Mesenchymal stem cell (in vitro differentiated cells and primary cell): Measurements from ENCODE around the gene ARMS2. TPM values are rescaled to one million over a fixed set of nuclear protein-coding genes. Genes with fewer than 3 reads are reported as not detected.

Experiments
- DNase-seq: peaks from one replicate; pipeline ENCODE4 v3.0.0-alpha.2; 2013
- H2AFZ ChIP-seq: one replicate; pipeline ENCODE4 v1.6.1; 2013; ENCODE audit warnings: low read depth, mild to moderate bottlenecking, control low read depth, inconsistent platforms, low read length, moderate library complexity
- H2AK5ac ChIP-seq: 2 replicates; pipeline ENCODE4 v1.6.1; 2013; ENCODE audit warnings: low read length, moderate library complexity, mild to moderate bottlenecking, inconsistent platforms; ENCODE audit not compliant: severe bottlenecking
- H2BK120ac ChIP-seq: one replicate; pipeline ENCODE4 v1.6.1; 2013; ENCODE audit warnings: low read depth, mild to moderate bottlenecking, inconsistent platforms, low read length, moderate library complexity
- H2BK12ac ChIP-seq, 2 experiments: one replicate each; pipeline ENCODE4 v1.6.1; 2013; ENCODE audit warnings: inconsistent platforms in 2 of 2, low read length in 2 of 2, mild to moderate bottlenecking in 2 of 2, moderate library complexity in 2 of 2, control low read depth in 1 of 2
- H2BK15ac ChIP-seq: one replicate; pipeline ENCODE4 v1.6.1; 2013; ENCODE audit warnings: mild to moderate bottlenecking, low read depth, inconsistent platforms; ENCODE audit not compliant: poor library complexity, severe bottlenecking
- H2BK5ac ChIP-seq: 2 replicates; pipeline ENCODE4 v1.6.1; 2013; ENCODE audit warnings: low read depth, mild to moderate bottlenecking, low read length, control low read depth, inconsistent platforms; ENCODE audit not compliant: poor library complexity, severe bottlenecking
- H3K14ac ChIP-seq, 2 experiments: one replicate each; pipeline ENCODE4 v1.6.1; 2013; ENCODE audit warnings: inconsistent platforms in 2 of 2, low read length in 2 of 2, control low read depth in 1 of 2, mild to moderate bottlenecking in 1 of 2, moderate library complexity in 1 of 2
- H3K18ac ChIP-seq, 2 experiments: one replicate each; pipeline ENCODE4 v1.6.1; 2013; ENCODE audit warnings: inconsistent platforms in 2 of 2, low read length in 2 of 2, control low read depth in 1 of 2, low read depth in 1 of 2, mild to moderate bottlenecking in 1 of 2
- H3K23ac ChIP-seq, 2 experiments: one replicate each; pipeline ENCODE4 v1.6.1; 2013; ENCODE audit warnings: inconsistent platforms in 2 of 2, low read length in 2 of 2, mild to moderate bottlenecking in 2 of 2, moderate library complexity in 2 of 2, control low read depth in 1 of 2
- H3K27ac ChIP-seq: 2 replicates; pipeline ENCODE4 v1.5.1; 2013; ENCODE audit warnings: mild to moderate bottlenecking, moderate library complexity, low read length, control low read depth, inconsistent platforms; ENCODE audit not compliant: poor library complexity, severe bottlenecking
- H3K27me3 ChIP-seq, 2 experiments: 2 replicates each; pipeline versions ENCODE4 v1.6.1 to v1.7.0; 2013; ENCODE audit warnings: low read length in 2 of 2, mild to moderate bottlenecking in 2 of 2, moderate library complexity in 2 of 2, control low read depth in 1 of 2, inconsistent platforms in 1 of 2; ENCODE audit not compliant: control insufficient read depth in 1 of 2, insufficient read depth in 1 of 2
- H3K36me3 ChIP-seq, 2 experiments: 2 replicates each; pipeline versions ENCODE4 v1.6.1 to v1.7.0; 2013; ENCODE audit warnings: low read length in 2 of 2, control low read depth in 1 of 2, inconsistent platforms in 1 of 2, low read depth in 1 of 2, mild to moderate bottlenecking in 1 of 2; ENCODE audit not compliant: insufficient read depth in 2 of 2, control insufficient read depth in 1 of 2
- H3K4ac ChIP-seq, 2 experiments: one replicate each; pipeline ENCODE4 v1.6.1; 2013; ENCODE audit warnings: inconsistent platforms in 2 of 2, low read length in 2 of 2, mild to moderate bottlenecking in 2 of 2, moderate library complexity in 2 of 2, control low read depth in 1 of 2, low read depth in 1 of 2
- H3K4me1 ChIP-seq: 2 replicates; pipeline ENCODE4 v1.6.1; 2013; ENCODE audit warnings: low read depth, low read length, control low read depth; ENCODE audit not compliant: control insufficient read depth, insufficient read depth
- H3K4me2 ChIP-seq: 2 replicates; pipeline ENCODE4 v1.6.1; 2013; ENCODE audit warnings: low read length, mild to moderate bottlenecking, inconsistent platforms; ENCODE audit not compliant: poor library complexity, severe bottlenecking
- H3K4me3 ChIP-seq, 2 experiments: 2 replicates each; pipeline versions ENCODE4 v1.5.1 to v1.7.0; 2013; ENCODE audit warnings: low read length in 2 of 2, mild to moderate bottlenecking in 2 of 2, control low read depth in 1 of 2, low read depth in 1 of 2; ENCODE audit not compliant: insufficient read depth in 1 of 2
- H3K79me1 ChIP-seq: replicated peaks from 2 replicates; pipeline ENCODE4 v1.6.1; 2013; ENCODE audit warnings: mild to moderate bottlenecking, control low read depth, low read length, inconsistent platforms; ENCODE audit not compliant: poor library complexity, severe bottlenecking
- H3K9ac ChIP-seq: 2 replicates; pipeline ENCODE4 v1.7.0; 2013; ENCODE audit warnings: mild to moderate bottlenecking, low read length, moderate library complexity
- H3K9me3 ChIP-seq: 2 replicates; pipeline ENCODE4 v1.7.0; 2013; ENCODE audit warnings: mild to moderate bottlenecking, low read length; ENCODE audit not compliant: control insufficient read depth
- H4K8ac ChIP-seq: one replicate; pipeline ENCODE4 v1.6.1; 2013; ENCODE audit warnings: inconsistent platforms, mild to moderate bottlenecking, low read length, moderate library complexity
- H4K91ac ChIP-seq: one replicate; pipeline ENCODE4 v1.6.1; 2013; ENCODE audit warnings: mild to moderate bottlenecking, low read length, inconsistent platforms
- WGBS: methylation state at CpG from one replicate; pipeline ENCODE4 v1.1.7; 2013; ENCODE audit warnings: mixed read lengths; 5-methylcytosine and 5-hydroxymethylcytosine counted together
- polyA plus RNA-seq, 2 experiments: library from polyadenylated mRNA; stranded (reverse); fragments of 200-250 nt; gene quantifications; one replicate each; pipeline ENCODE4 v1.2.3, GENCODE V29; 2013

The ARMS2 gene
- polyA plus RNA-seq (2013, experiment 1 of 2), result not detected
- not detected for polyA plus RNA-seq (2013, experiment 2 of 2)

- H3K4me2 ChIP-seq, result no peak within 1 kb of the TSS
- H3K4ac ChIP-seq, result no peak within 1 kb of the TSS
- peaks cover 0 to 18% of the 10 kb centered on the region in 2 experiments for H3K27me3 ChIP-seq
- DNase-seq, result no peak
- peak within 1 kb of the TSS; percentile 34 for H2AK5ac ChIP-seq
- no peaks in the 10 kb centered on the region for H3K79me1 ChIP-seq
- H3K9me3 ChIP-seq, result no peaks in the 10 kb centered on the region
- H3K4me3 ChIP-seq, result no peak within 1 kb of the TSS
- H3K18ac ChIP-seq, result no peak within 1 kb of the TSS
- no peak within 1 kb of the TSS for H2BK15ac ChIP-seq
- 88% methylated on average over 2 of the region's 7 CpGs for WGBS
- no peak within 1 kb of the TSS for H3K27ac ChIP-seq
- H2BK5ac ChIP-seq, result no peak within 1 kb of the TSS
- peaks cover 13% of the 10 kb centered on the region for H3K4me1 ChIP-seq
- no peak within 1 kb of the TSS for H3K14ac ChIP-seq
- no peaks in the 10 kb centered on the region for H3K36me3 ChIP-seq
- H2AFZ ChIP-seq, result no peak within 1 kb of the TSS
- H4K8ac ChIP-seq, result no peak within 1 kb of the TSS
- H3K9ac ChIP-seq, result no peak within 1 kb of the TSS
- H2BK120ac ChIP-seq, result no peak within 1 kb of the TSS
- H3K23ac ChIP-seq, result no peak within 1 kb of the TSS
- no peak within 1 kb of the TSS for H2BK12ac ChIP-seq
- H4K91ac ChIP-seq, result no peak within 1 kb of the TSS
Measured at GRCh38 chr10:122454603-122455080, at the start of gene ARMS2. Gene ARMS2 (plus strand): TSS chr10:122454653. CDS start chr10:122454728, 75 bp downstream.

GRCh38 chr10:122407375-122408125 is 46.9 kb upstream of the ARMS2 start:
- no peak overlapping the region for H3K4ac ChIP-seq
- no peak overlapping the region for H2AFZ ChIP-seq
- no peak overlapping the region for H2BK120ac ChIP-seq
- H2BK12ac ChIP-seq, result no peak overlapping the region
- H3K4me3 ChIP-seq, result no peak overlapping the region
- no peaks in the 10 kb centered on the region for H3K4me1 ChIP-seq
- H2BK15ac ChIP-seq, result no peak overlapping the region
- no peak overlapping the region for H3K18ac ChIP-seq
- H4K8ac ChIP-seq, result no peak overlapping the region
- H3K9ac ChIP-seq, result peak overlapping the region; percentile 12
- H4K91ac ChIP-seq, result no peak overlapping the region
- no peak overlapping the region for H3K14ac ChIP-seq
- no peak overlapping the region for H2BK5ac ChIP-seq
- no peak overlapping the region for H3K23ac ChIP-seq
- H3K9me3 ChIP-seq, result no peaks in the 10 kb centered on the region
- H2AK5ac ChIP-seq, result no peak overlapping the region
- no peak for DNase-seq
- H3K27ac ChIP-seq, result no peak overlapping the region
- H3K27me3 ChIP-seq, result no peaks in the 10 kb centered on the region
- H3K36me3 ChIP-seq, result peaks cover 7 to 42% of the 10 kb centered on the region in 2 experiments
- WGBS, result 100% methylated on average over 4 of the region's 8 CpGs
- peaks cover 21% of the 10 kb centered on the region for H3K79me1 ChIP-seq
- no peak overlapping the region for H3K4me2 ChIP-seq

GRCh38 chr10:122413327-122413726 is 41.1 kb upstream of the ARMS2 start:
- Histone ChIP-seq H3K4ac (no peak overlapping the region), H4K91ac (no peak overlapping the region), H2BK5ac (no peak overlapping the region), H2BK15ac (no peak overlapping the region), H3K79me1 (peaks cover 19% of the 10 kb centered on the region), H3K14ac (no peak overlapping the region), H2AK5ac (no peak overlapping the region), H2BK120ac (no peak overlapping the region), H3K4me2 (no peak overlapping the region), H3K4me3 (no peak overlapping the region), H3K4me1 (no peaks in the 10 kb centered on the region), H3K9ac (no peak overlapping the region), H3K23ac (no peak overlapping the region), H3K27me3 (no peaks in the 10 kb centered on the region), H2BK12ac (no peak overlapping the region), H3K36me3 (peaks cover 7 to 44% of the 10 kb centered on the region in 2 experiments), H3K27ac (no peak overlapping the region), H3K9me3 (no peaks in the 10 kb centered on the region), H2AFZ (no peak overlapping the region), H3K18ac (no peak overlapping the region), H4K8ac (no peak overlapping the region)
- no peak for DNase-seq

GRCh38 chr10:122417667-122418066 is 36.8 kb upstream of the ARMS2 start:
- H3K27ac ChIP-seq, result no peak overlapping the region
- H2BK15ac ChIP-seq, result no peak overlapping the region
- no peak overlapping the region for H2BK5ac ChIP-seq
- no peak overlapping the region for H3K14ac ChIP-seq
- no peak overlapping the region for H3K18ac ChIP-seq
- H3K4me3 ChIP-seq, result no peak overlapping the region
- H3K9ac ChIP-seq, result no peak overlapping the region
- no peak overlapping the region for H3K4ac ChIP-seq
- H3K79me1 ChIP-seq, result peaks cover 18% of the 10 kb centered on the region
- DNase-seq, result no peak
- H3K36me3 ChIP-seq, result peaks cover 3 to 41% of the 10 kb centered on the region in 2 experiments
- H3K4me1 ChIP-seq, result no peaks in the 10 kb centered on the region
- no peak overlapping the region for H2BK120ac ChIP-seq
- WGBS, result 94% methylated on average over 2 of the region's 2 CpGs
- H3K9me3 ChIP-seq, result no peaks in the 10 kb centered on the region
- H2AFZ ChIP-seq, result no peak overlapping the region
- H4K8ac ChIP-seq, result no peak overlapping the region
- no peaks in the 10 kb centered on the region for H3K27me3 ChIP-seq
- H2AK5ac ChIP-seq, result no peak overlapping the region
- no peak overlapping the region for H2BK12ac ChIP-seq
- no peak overlapping the region for H4K91ac ChIP-seq
- H3K23ac ChIP-seq, result no peak overlapping the region
- H3K4me2 ChIP-seq, result no peak overlapping the region
